Spleen (tissue), 11 donors: ENCODE results near the gene ZNF292. TPM values are rescaled to one million over a fixed set of nuclear protein-coding genes. Genes with fewer than 3 reads are reported as not detected.

Source experiments
- DNase-seq: peaks from one replicate; pipeline ENCODE4 v3.0.0-alpha.2; 2020
- H3K27ac ChIP-seq, 8 donors: fragments of 200-600 bp; sonication (generic) in 7 of 8; 1 replicate in 4 of 8; 2 replicates in 4 of 8; pipeline versions ENCODE4 v1.5.0 to v1.8.0; 2016 to 2021; ENCODE audit warnings: inconsistent platforms in 4 of 8, mild to moderate bottlenecking in 4 of 8, moderate library complexity in 1 of 8
- H3K27me3 ChIP-seq, 7 donors: fragments of 200-600 bp; sonication (generic) in 6 of 7; replicated peaks in 1 of 7; 1 replicate in 4 of 7; 2 replicates in 3 of 7; pipeline versions ENCODE4 v1.5.0 to v1.8.0; 2016 to 2021; ENCODE audit warnings: inconsistent platforms in 3 of 7, mild to moderate bottlenecking in 1 of 7
- H3K36me3 ChIP-seq, 6 donors: fragments of 200-600 bp; sonication (generic) in 5 of 6; 1 replicate in 4 of 6; 2 replicates in 2 of 6; pipeline versions ENCODE4 v1.5.0 to v1.8.0; 2016 to 2021; ENCODE audit warnings: inconsistent platforms in 2 of 6
- H3K4me1 ChIP-seq, 6 donors: fragments of 200-600 bp; sonication (generic) in 5 of 6; 1 replicate in 3 of 6; 2 replicates in 3 of 6; pipeline versions ENCODE4 v1.5.0 to v1.8.0; 2016 to 2021; ENCODE audit warnings: inconsistent platforms in 3 of 6
- H3K4me3 ChIP-seq, 8 donors: fragments of 200-600 bp; sonication (generic) in 7 of 8; 1 replicate in 4 of 8; 2 replicates in 4 of 8; pipeline versions ENCODE4 v1.5.0 to v1.8.0; 2016 to 2021; ENCODE audit warnings: inconsistent platforms in 4 of 8, mild to moderate bottlenecking in 4 of 8, moderate library complexity in 2 of 8
- H3K9me3 ChIP-seq, 8 donors: fragments of 200-600 bp; sonication (generic) in 7 of 8; 1 replicate in 4 of 8; 2 replicates in 4 of 8; pipeline versions ENCODE4 v1.5.0 to v1.8.0; 2016 to 2021; ENCODE audit warnings: inconsistent platforms in 4 of 8
- CTCF ChIP-seq, 11 experiments: fragments of 200-600 bp in 7 of 11; fragments of 450-650 bp in 4 of 11; sonication (generic) in 4 of 11; IDR thresholded peaks in 8 of 11; conservative IDR thresholded peaks in 3 of 11; 1 replicate in 7 of 11; 2 replicates in 4 of 11; pipeline versions ENCODE4 v1.4.0 to v1.8.0; 2016 to 2021; ENCODE audit warnings: antibody characterized with exemption in 11 of 11, inconsistent platforms in 4 of 11, mild to moderate bottlenecking in 1 of 11
- POLR2A ChIP-seq, 3 donors: fragments of 450-650 bp; IDR thresholded peaks; one replicate each; pipeline ENCODE4 v1.5.1; 2017; ENCODE audit warnings: antibody characterized with exemption in 3 of 3, mild to moderate bottlenecking in 1 of 3
- POLR2AphosphoS5 ChIP-seq, 3 donors: sonication (generic); formaldehyde crosslinking; IDR thresholded peaks; one replicate each; pipeline ENCODE4 v1.5.1; 2017; ENCODE audit warnings: antibody characterized with exemption in 3 of 3
- WGBS, 5 donors: extraction: QIAGEN DNeasy Blood & Tissue Kit in 3 of 5; methylation state at CpG; one replicate each; pipeline versions ENCODE4 v1.1.5 to v1.1.7; 2013 to 2018; 5-methylcytosine and 5-hydroxymethylcytosine counted together
- intact Hi-C: fragments of 100-400 bp; cut with DNase I; formaldehyde crosslinking; loops from one replicate; pipeline ENCODE4 v1.15.0; 2023; ENCODE audit warnings: low total_unique reads
- polyA plus RNA-seq, 3 donors: library from polyadenylated mRNA; stranded (reverse); fragments of 200-250 nt; gene quantifications; one replicate each; pipeline ENCODE4 v1.2.1, GENCODE V29; 2013
- total RNA-seq, 7 donors: library from RNA; depleted of rRNA in 3 of 7; stranded (reverse); fragments of >200 nt in 3 of 7; fragmentation: NEBNext Ultra II Directional in 4 of 7; extraction: Animal tissue kit (Norgen Biotek cat#: 25700) in 4 of 7; gene quantifications; one replicate each; pipeline versions ENCODE4 v1.1.0 to v1.2.1, GENCODE V29; 2016 to 2021
- donor health status: healthy with polysubstance abuse.
- donor health status: DM: no; HTN: no; CAD: no; lungs with moderate emphysema.
- donor health status: DM: no; HTN: no; CAD: no.
- donor health status: Bipolar disorder and iron deficiency.
- donor health status: healthy.
- donor health status: DM: no; HTN: no; CAD: no.
- donor health status: DM: yes; HTN: yes; CAD: no.

ZNF292 gene
- total and polyA plus RNA-seq, 10 donors = 5.1 to 76.2 (median 50.2) TPM

DNA sequence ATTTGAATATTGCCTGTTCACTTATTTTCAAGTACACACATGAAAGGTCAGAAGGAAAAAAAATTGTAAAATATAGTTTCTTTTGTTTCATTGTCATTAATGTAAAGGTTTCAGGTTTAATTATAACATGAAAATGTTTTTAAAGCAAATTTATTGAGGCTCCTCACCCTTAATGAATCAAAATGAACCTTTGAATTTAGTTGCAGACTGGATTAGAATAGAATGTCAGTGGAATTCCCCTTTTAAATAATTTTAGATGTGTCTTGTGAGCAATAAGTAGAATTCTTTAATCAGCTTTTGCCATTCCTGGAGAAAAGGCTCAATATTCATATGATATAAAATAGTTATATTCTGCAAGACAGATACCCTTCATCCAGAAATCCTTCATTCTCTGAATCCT, 96.4 kb downstream of the ZNF292 start:
- no peak for DNase-seq
- no peak overlapping the region for H3K4me3 ChIP-seq
- H3K9me3 ChIP-seq = no peaks in the 10 kb centered on the region
- no peak for TF ChIP-seq CTCF (IDR thresholded peaks at IDR 0.05 in 8 of 11, conservative IDR thresholded peaks at IDR 0.05 in 3 of 11)
- no peak for TF ChIP-seq POLR2A (IDR thresholded peaks at IDR 0.05)
- TF ChIP-seq POLR2AphosphoS5 (IDR thresholded peaks at IDR 0.05) = no peak
- no peaks in the 10 kb centered on the region for H3K27me3 ChIP-seq
- H3K4me1 ChIP-seq = peaks cover 0 to 12% (median 5%) of the 10 kb centered on the region in 6 donors
- intact Hi-C loops = no loop called here
- peaks cover 7 to 88% (median 37%) of the 10 kb centered on the region in 6 donors for H3K36me3 ChIP-seq
- peak overlapping the region in 1 of 8 donors; percentile 9 for H3K27ac ChIP-seq

- peaks cover 7 to 66% (median 27%) of the 10 kb centered on the region in 6 donors for H3K36me3 ChIP-seq
- no peak for TF ChIP-seq POLR2AphosphoS5 (IDR thresholded peaks at IDR 0.05)
- no peak for TF ChIP-seq CTCF (IDR thresholded peaks at IDR 0.05 in 8 of 11, conservative IDR thresholded peaks at IDR 0.05 in 3 of 11)
- TF ChIP-seq POLR2A (IDR thresholded peaks at IDR 0.05) = no peak
- H3K9me3 ChIP-seq = no peaks in the 10 kb centered on the region
- H3K27ac ChIP-seq = no peak overlapping the region
- no peaks in the 10 kb centered on the region for H3K27me3 ChIP-seq
- H3K4me3 ChIP-seq = no peak overlapping the region
- 96 to 100% (median 98%) methylated on average over 3 of the region's 3 CpGs for WGBS, 5 donors
- no peaks in the 10 kb centered on the region for H3K4me1 ChIP-seq
- intact Hi-C loops = no loop called here
- DNase-seq = no peak
These were observed 101.7 kb downstream of the ZNF292 start for GRCh38 chr6:87257046-87257445.

DNA sequence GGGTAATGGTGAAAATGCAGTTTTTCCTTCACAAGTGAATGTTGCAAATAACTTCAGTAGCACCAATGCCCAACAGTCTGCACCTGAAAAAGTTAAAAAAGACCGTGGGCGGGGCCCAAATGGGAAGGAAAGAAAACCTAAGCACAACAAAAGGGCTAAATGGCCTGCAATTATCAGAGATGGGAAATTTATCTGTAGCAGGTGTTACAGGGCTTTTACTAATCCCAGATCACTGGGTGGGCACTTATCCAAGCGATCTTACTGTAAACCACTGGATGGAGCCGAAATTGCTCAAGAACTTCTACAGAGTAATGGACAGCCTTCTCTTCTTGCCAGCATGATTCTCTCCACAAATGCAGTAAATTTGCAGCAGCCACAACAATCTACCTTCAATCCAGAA, 102.2 kb downstream of the ZNF292 start:
- no peak overlapping the region for H3K27ac ChIP-seq
- no peak overlapping the region for H3K4me3 ChIP-seq
- DNase-seq = no peak
- TF ChIP-seq CTCF (IDR thresholded peaks at IDR 0.05 in 8 of 11, conservative IDR thresholded peaks at IDR 0.05 in 3 of 11) = no peak
- TF ChIP-seq POLR2A (IDR thresholded peaks at IDR 0.05) = no peak
- TF ChIP-seq POLR2AphosphoS5 (IDR thresholded peaks at IDR 0.05) = no peak
- intact Hi-C loops = no loop called here
- H3K36me3 ChIP-seq = peaks cover 7 to 61% (median 27%) of the 10 kb centered on the region in 6 donors
- H3K4me1 ChIP-seq = no peaks in the 10 kb centered on the region
- H3K9me3 ChIP-seq = no peaks in the 10 kb centered on the region
- no peaks in the 10 kb centered on the region for H3K27me3 ChIP-seq
- WGBS, 5 donors = 95 to 99% (median 98%) methylated on average over 4 of the region's 4 CpGs

DNA sequence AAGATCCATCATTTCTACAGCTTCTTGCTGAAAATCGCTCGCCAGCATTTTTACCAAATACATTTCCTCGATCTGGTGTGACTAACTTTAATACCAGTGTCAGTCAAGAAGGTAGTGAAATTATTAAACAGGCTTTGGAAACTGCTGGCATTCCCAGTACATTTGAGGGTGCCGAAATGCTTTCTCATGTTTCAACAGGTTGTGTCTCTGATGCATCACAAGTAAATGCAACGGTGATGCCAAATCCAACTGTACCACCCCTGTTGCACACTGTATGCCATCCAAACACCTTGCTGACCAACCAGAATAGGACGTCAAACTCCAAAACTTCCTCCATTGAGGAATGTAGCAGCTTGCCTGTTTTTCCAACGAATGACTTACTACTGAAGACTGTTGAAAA, 102.6 kb downstream of the ZNF292 start:
- H3K9me3 ChIP-seq = no peaks in the 10 kb centered on the region
- no peak for DNase-seq
- H3K4me3 ChIP-seq = no peak overlapping the region
- no peak overlapping the region for H3K27ac ChIP-seq
- no peaks in the 10 kb centered on the region for H3K27me3 ChIP-seq
- no peaks in the 10 kb centered on the region for H3K4me1 ChIP-seq
- H3K36me3 ChIP-seq = peaks cover 7 to 57% (median 27%) of the 10 kb centered on the region in 6 donors
- TF ChIP-seq POLR2AphosphoS5 (IDR thresholded peaks at IDR 0.05) (no peak), POLR2A (IDR thresholded peaks at IDR 0.05) (no peak), CTCF (IDR thresholded peaks at IDR 0.05 in 8 of 11, conservative IDR thresholded peaks at IDR 0.05 in 3 of 11) (no peak)
- WGBS, 5 donors = 97 to 100% (median 97%) methylated on average over 7 of the region's 7 CpGs
- intact Hi-C loops = no loop called here
